H1 (cell line): ENCODE data around the gene GPC6. TPM values are rescaled to one million over a fixed set of nuclear protein-coding genes. Genes with fewer than 3 reads are reported as not detected.

Experiments used
- CHD2 ChIP-seq: IDR thresholded peaks from 2 replicates; pipeline ENCODE4 v1.6.1; 2012; ENCODE audit warnings: low read length, improper control_type of control experiment
- JUN ChIP-seq: IDR thresholded peaks from 2 replicates; pipeline ENCODE4 v1.6.1; 2011; ENCODE audit warnings: low read depth, mild to moderate bottlenecking, improper control_type of control experiment, low read length
- TEAD4 ChIP-seq: IDR thresholded peaks from 2 replicates; pipeline ENCODE4 v1.6.1; 2012; ENCODE audit warnings: low read depth, low read length, inconsistent platforms, mixed read lengths
- polyA plus RNA-seq, 7 experiments: library from polyadenylated mRNA; depleted of rRNA in 3 of 7; stranded (reverse) in 5 of 7; unstranded in 2 of 7; fragments of >200 nt in 5 of 7; fragments of 200-250 nt in 2 of 7; gene quantifications; 1 replicate in 5 of 7; 2 replicates in 1 of 7; 4 replicates in 1 of 7; pipeline versions ENCODE4 v1.2.1 to v1.2.3, GENCODE V29; 2011 to 2013; ENCODE audit warnings: missing spikeins in 2 of 7, mixed read lengths in 2 of 7
- total RNA-seq: library from RNA; stranded (reverse); fragmentation: NEBNext Ultra II Directional; extraction: Animal tissue kit (Norgen Biotek cat#: 25700); gene quantifications from 2 replicates; pipeline ENCODE4 v1.2.1, GENCODE V29; 2021

The GPC6 gene
- total and polyA plus RNA-seq, 2 of the 8 experiments (the other 6 are each of a cell fraction or from before 2014, with no cell fraction given), result 5.4 to 12.0 TPM

- no peak for TF ChIP-seq TEAD4
- no peak for TF ChIP-seq CHD2
- TF ChIP-seq JUN, result no peak
These were observed 755.7 kb downstream of the GPC6 start (continued) for GRCh38 chr13:93982179-93982918.
